ENCODE results near the gene OR51B6. TPM values are rescaled to one million over a fixed set of nuclear protein-coding genes. Genes with fewer than 3 reads are reported as not detected.
A peak's percentile ranks its signal among the peaks of the same experiment; 100 is the strongest.
"Not testable (repeated sequence)": the region's sequence is repeated elsewhere in the genome, so short reads cannot be mapped to it uniquely, and the experiment has no call there.

OR51B6 gene, protein sequence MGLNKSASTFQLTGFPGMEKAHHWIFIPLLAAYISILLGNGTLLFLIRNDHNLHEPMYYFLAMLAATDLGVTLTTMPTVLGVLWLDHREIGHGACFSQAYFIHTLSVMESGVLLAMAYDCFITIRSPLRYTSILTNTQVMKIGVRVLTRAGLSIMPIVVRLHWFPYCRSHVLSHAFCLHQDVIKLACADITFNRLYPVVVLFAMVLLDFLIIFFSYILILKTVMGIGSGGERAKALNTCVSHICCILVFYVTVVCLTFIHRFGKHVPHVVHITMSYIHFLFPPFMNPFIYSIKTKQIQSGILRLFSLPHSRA
- total RNA-seq (not detected), polyA plus RNA-seq (ENCODE audit: insufficient read length in 2 of 2) (not detected)
- long read RNA-seq, donor 1, result 0 reads
- long read RNA-seq, donor 2, result 0 reads
- long read RNA-seq, donor 3, result 0 reads
- long read RNA-seq, donor 4, result 0 reads

DNA sequence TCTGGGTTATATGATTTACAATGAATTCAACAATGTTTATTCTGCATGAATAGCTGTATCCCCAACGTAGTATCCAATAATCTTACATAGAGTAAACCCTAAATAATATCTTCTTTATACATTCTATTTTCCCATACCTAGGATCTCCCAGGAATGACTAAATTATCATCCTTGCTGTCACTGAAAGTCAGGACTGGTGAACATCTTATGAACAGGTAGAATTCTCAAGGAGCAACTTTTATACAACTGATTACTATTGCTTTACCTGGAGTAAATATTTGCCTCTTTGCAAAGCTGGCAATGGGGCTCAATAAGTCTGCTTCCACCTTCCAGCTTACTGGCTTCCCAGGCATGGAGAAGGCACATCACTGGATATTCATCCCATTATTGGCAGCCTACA is at the start of gene OR51B6:
OR51B6 (plus strand) TSS at position 301 of the 400 bp plus-strand sequence; CDS start at position 301, 0 bp downstream.
- no peaks in the 10 kb centered on the region for H3K27me3 ChIP-seq (ENCODE audit: control insufficient read depth, insufficient read depth, low read length)
- no peak within 1 kb of the TSS for H3K27ac ChIP-seq (ENCODE audit: low read depth, low read length)
- no peaks in the 10 kb centered on the region for H3K4me1 ChIP-seq (ENCODE audit: control insufficient read depth, insufficient read depth, low read length)
- no CpG with 5 or more reads among the region's 1 CpG for WGBS (ENCODE audit: insufficient coverage)
- no peaks in the 10 kb centered on the region for H3K9me3 ChIP-seq (ENCODE audit: control insufficient read depth, insufficient read depth, low read length)
- H3K36me3 ChIP-seq (ENCODE audit: control insufficient read depth, insufficient read depth, low read length), result no peaks in the 10 kb centered on the region
- no peak within 1 kb of the TSS for H3K4me3 ChIP-seq (ENCODE audit: low read depth, low read length)
- DNase-seq (ENCODE audit: low read depth in 4 of 6, low spot score in 6 of 6), result no peak

DNA sequence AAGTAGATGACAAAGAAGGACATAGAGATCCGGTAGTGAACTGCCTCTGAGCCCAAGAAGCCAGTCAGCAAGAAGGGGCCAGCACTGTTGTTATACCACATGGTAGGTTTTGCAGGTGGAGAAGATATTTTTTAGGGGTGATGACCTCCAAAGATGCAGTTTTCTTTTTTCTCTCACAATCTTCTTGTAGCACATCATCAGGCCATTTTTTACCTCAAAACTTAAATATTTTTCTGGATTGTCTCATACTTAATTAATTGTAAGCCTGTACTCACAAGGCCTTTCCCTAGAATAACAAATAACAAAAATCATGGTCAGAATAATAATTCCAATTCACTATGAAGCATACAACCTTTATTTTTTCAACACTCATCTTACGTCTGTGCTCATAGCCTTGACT is 49.5 kb upstream of the OR51B6 start, which contains the start of gene OR51B4:
OR51B4 (minus strand) TSS at position 101 of the 400 bp plus-strand sequence; CDS start at position 101, 0 bp downstream.
- Histone ChIP-seq H3K27me3 (ENCODE audit: control insufficient read depth, insufficient read depth, low read length) (no peaks in the 10 kb centered on the region), H3K27ac (ENCODE audit: low read depth, low read length) (no peak within 1 kb of the TSS), H3K9me3 (ENCODE audit: control insufficient read depth, insufficient read depth, low read length) (no peaks in the 10 kb centered on the region), H3K4me1 (ENCODE audit: control insufficient read depth, insufficient read depth, low read length) (no peaks in the 10 kb centered on the region), H3K4me3 (ENCODE audit: low read depth, low read length) (no peak within 1 kb of the TSS), H3K36me3 (ENCODE audit: control insufficient read depth, insufficient read depth, low read length) (no peaks in the 10 kb centered on the region)
- 74% methylated on average over 2 of the region's 2 CpGs for WGBS (ENCODE audit: insufficient coverage)
- no peak for DNase-seq (ENCODE audit: low read depth in 4 of 6, low spot score in 6 of 6)

DNA sequence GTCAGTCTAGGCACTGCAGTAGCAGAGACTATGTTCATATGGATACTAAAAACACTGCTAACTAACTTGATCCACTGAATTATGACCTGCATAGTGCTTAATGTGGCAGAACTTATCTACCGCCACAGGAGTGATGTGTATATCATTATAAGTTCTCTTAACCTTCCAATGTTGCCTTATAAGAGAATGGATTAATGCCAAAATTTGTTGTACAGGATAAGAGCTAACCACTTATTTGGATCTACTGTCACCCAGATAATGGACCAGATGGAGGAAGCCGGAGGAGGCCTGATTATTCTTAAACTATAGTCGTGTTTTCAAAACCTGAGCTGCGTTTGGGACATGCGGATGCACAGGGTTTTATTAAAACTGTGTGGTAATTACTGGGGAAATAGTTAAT is 47.7 kb upstream of the OR51B6 start:
- Histone ChIP-seq H3K4me1 (ENCODE audit: control insufficient read depth, insufficient read depth, low read length) (no peaks in the 10 kb centered on the region), H3K36me3 (ENCODE audit: control insufficient read depth, insufficient read depth, low read length) (no peaks in the 10 kb centered on the region), H3K9me3 (ENCODE audit: control insufficient read depth, insufficient read depth, low read length) (no peaks in the 10 kb centered on the region), H3K27me3 (ENCODE audit: control insufficient read depth, insufficient read depth, low read length) (no peaks in the 10 kb centered on the region), H3K4me3 (ENCODE audit: low read depth, low read length) (no peak overlapping the region), H3K27ac (ENCODE audit: low read depth, low read length) (no peak overlapping the region)
- peak in 1 of 6 donors; percentile 2 for DNase-seq (ENCODE audit: low read depth in 4 of 6, low spot score in 6 of 6)
- no CpG with 5 or more reads among the region's 5 CpGs for WGBS (ENCODE audit: insufficient coverage)

DNA sequence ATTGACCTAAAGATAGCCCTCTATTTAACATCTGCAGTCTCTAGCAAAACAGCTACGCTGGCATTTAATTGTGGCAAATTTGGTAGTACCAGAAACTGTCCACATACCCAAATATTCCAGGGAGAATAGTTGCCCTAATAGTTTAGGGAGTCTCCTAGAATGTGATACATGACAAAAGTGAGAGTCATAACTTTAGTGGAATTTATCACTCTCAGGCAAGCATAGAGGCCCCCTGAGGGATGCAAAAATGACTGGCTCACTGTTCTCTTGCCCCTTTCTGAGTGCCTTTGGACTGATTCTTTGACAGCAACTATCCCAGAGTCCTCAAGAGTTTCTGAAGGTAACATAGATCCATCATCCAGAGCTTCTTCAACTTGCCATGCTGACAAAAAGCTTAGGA is 47.3 kb upstream of the OR51B6 start:
- H3K36me3 ChIP-seq (ENCODE audit: control insufficient read depth, insufficient read depth, low read length), result no peaks in the 10 kb centered on the region
- no peak overlapping the region for H3K4me3 ChIP-seq (ENCODE audit: low read depth, low read length)
- H3K9me3 ChIP-seq (ENCODE audit: control insufficient read depth, insufficient read depth, low read length), result no peaks in the 10 kb centered on the region
- H3K27ac ChIP-seq (ENCODE audit: low read depth, low read length), result no peak overlapping the region
- DNase-seq (ENCODE audit: low read depth in 4 of 6, low spot score in 6 of 6), result no peak
- H3K4me1 ChIP-seq (ENCODE audit: control insufficient read depth, insufficient read depth, low read length), result no peaks in the 10 kb centered on the region
- no CpG with 5 or more reads among the region's 1 CpG for WGBS (ENCODE audit: insufficient coverage)
- H3K27me3 ChIP-seq (ENCODE audit: control insufficient read depth, insufficient read depth, low read length), result no peaks in the 10 kb centered on the region

DNA sequence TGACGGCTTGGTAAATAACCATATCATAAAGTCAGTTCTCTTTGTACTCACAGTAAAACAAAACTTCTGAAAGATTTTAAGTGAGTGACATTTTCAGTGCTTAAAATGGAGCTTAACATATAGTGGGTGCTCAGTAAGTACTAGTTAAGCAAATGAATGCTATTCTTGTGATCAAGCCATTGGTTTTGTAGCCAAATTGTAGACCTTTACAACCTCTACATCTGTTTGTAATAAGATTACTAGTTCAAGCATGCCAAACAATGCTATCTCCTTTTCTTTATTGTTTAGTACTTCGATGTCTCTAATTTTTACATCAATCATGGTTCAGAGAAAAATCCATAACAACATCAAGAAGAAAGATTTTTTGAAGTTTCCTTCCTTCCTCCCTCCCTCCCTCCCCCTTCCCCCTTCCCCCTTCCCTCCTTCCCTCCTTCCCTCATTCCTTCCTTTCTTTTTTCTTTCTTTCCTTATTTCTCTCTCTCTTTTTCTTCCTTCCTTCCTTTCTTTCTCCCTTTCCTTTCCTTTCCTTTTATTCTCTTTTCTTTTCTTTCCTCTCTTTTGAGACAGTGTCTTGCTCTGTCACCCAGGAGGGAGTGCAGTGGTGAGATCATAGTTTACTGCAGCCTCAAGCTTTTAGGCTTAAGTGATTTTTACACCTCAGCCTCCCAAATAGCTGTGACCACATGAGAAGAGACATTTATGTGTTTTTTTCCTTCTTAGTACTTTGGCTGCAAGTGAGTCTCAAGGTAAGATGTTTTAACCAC is 43.9 kb upstream of the OR51B6 start:
- Histone ChIP-seq H3K27ac (ENCODE audit: low read depth, low read length) (no peak overlapping the region), H3K9me3 (ENCODE audit: control insufficient read depth, insufficient read depth, low read length) (no peaks in the 10 kb centered on the region), H3K27me3 (ENCODE audit: control insufficient read depth, insufficient read depth, low read length) (no peaks in the 10 kb centered on the region), H3K36me3 (ENCODE audit: control insufficient read depth, insufficient read depth, low read length) (no peaks in the 10 kb centered on the region), H3K4me3 (ENCODE audit: low read depth, low read length) (no peak overlapping the region), H3K4me1 (ENCODE audit: control insufficient read depth, insufficient read depth, low read length) (no peaks in the 10 kb centered on the region)
- WGBS (ENCODE audit: insufficient coverage), result no CpG with 5 or more reads among the region's 2 CpGs
- DNase-seq (ENCODE audit: low read depth in 4 of 6, low spot score in 6 of 6), result no peak

DNA sequence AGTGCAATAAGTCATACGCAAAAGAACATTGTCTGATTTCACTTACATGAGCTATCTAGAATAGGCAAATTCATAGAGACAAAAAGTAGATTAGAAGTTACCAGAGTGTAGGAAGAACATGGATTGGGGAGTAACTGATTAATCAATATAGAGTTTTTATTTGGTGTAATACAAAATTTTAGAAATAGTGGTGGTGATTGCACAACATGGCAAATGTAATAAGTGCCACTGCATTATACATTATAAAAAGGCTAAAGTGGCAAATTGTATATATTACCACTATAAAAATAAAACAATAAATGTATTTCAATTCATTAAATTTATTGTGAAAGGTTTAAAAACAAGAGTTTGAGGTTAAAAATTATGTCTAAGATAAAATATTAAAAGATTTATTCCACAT is 40.9 kb upstream of the OR51B6 start:
- Histone ChIP-seq H3K27me3 (ENCODE audit: control insufficient read depth, insufficient read depth, low read length) (no peaks in the 10 kb centered on the region), H3K9me3 (ENCODE audit: control insufficient read depth, insufficient read depth, low read length) (no peaks in the 10 kb centered on the region), H3K4me1 (ENCODE audit: control insufficient read depth, insufficient read depth, low read length) (no peaks in the 10 kb centered on the region), H3K36me3 (ENCODE audit: control insufficient read depth, insufficient read depth, low read length) (no peaks in the 10 kb centered on the region), H3K27ac (ENCODE audit: low read depth, low read length) (no peak overlapping the region), H3K4me3 (ENCODE audit: low read depth, low read length) (no peak overlapping the region)
- no peak for DNase-seq (ENCODE audit: low read depth in 4 of 6, low spot score in 6 of 6)
- WGBS (ENCODE audit: insufficient coverage), result no CpG with 5 or more reads among the region's 1 CpG

DNA sequence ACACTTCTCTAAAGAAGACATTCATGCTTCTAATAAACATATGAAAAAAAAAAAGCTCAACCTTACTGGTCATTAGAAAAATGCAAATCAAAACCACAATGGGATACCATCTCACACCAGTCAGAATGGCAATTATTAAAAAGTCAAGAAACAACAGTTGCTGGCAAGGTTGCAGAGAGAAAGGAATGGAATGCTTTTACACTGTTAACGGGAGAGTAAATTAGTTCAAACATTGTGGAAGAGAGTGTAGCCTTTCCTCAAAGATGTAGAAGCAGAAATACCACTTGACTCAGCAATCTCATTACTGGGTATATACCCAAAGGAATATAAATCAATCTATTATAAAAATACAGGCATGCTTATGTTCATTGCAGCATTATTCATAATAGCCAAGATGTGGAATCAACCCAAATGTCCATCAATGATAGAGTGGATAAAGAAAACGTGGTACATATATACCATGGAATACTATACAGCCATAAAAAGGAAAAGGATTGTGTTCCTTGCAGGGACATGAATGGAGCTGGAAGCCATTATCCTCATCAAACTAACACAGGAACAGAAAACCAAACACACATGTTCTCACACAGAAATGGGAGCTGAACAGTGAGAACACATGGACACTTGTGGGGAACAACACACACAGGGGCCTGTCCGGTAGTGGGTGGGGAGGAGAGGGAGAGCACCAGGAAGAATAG is 37.8 kb upstream of the OR51B6 start:
- WGBS (ENCODE audit: insufficient coverage), result no CpG with 5 or more reads among the region's 3 CpGs
- not testable (repeated sequence) for H3K4me3 ChIP-seq (ENCODE audit: low read depth, low read length); DNase-seq (ENCODE audit: low read depth in 4 of 6, low spot score in 6 of 6); H3K9me3 ChIP-seq (ENCODE audit: control insufficient read depth, insufficient read depth, low read length); H3K27ac ChIP-seq (ENCODE audit: low read depth, low read length); H3K4me1 ChIP-seq (ENCODE audit: control insufficient read depth, insufficient read depth, low read length); H3K27me3 ChIP-seq (ENCODE audit: control insufficient read depth, insufficient read depth, low read length); H3K36me3 ChIP-seq (ENCODE audit: control insufficient read depth, insufficient read depth, low read length)

DNA sequence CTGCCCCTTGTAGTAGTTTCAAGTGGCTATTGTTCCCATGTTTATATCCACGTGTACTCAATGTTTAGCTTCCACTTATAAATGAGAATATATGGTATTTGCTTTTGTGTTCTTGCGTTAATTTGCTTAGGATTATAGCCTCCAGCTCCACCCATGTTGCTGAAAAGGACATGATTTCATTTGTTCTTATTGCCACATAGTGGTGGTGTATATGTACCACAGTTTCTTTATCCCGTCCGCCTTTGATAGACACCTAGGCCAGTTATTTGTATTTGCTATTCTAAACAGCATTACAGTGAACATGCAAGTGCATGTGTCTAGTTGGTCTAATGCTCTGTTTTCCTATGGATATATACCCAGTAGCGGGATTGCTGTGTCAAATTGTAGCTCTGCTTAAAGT is 34.0 kb upstream of the OR51B6 start:
- H3K27me3 ChIP-seq (ENCODE audit: control insufficient read depth, insufficient read depth, low read length), result no peaks in the 10 kb centered on the region
- no peaks in the 10 kb centered on the region for H3K4me1 ChIP-seq (ENCODE audit: control insufficient read depth, insufficient read depth, low read length)
- no peaks in the 10 kb centered on the region for H3K36me3 ChIP-seq (ENCODE audit: control insufficient read depth, insufficient read depth, low read length)
- no peak overlapping the region for H3K27ac ChIP-seq (ENCODE audit: low read depth, low read length)
- DNase-seq (ENCODE audit: low read depth in 4 of 6, low spot score in 6 of 6), result no peak
- H3K4me3 ChIP-seq (ENCODE audit: low read depth, low read length), result no peak overlapping the region
- no CpG with 5 or more reads among the region's 5 CpGs for WGBS (ENCODE audit: insufficient coverage)
- no peaks in the 10 kb centered on the region for H3K9me3 ChIP-seq (ENCODE audit: control insufficient read depth, insufficient read depth, low read length)

DNA sequence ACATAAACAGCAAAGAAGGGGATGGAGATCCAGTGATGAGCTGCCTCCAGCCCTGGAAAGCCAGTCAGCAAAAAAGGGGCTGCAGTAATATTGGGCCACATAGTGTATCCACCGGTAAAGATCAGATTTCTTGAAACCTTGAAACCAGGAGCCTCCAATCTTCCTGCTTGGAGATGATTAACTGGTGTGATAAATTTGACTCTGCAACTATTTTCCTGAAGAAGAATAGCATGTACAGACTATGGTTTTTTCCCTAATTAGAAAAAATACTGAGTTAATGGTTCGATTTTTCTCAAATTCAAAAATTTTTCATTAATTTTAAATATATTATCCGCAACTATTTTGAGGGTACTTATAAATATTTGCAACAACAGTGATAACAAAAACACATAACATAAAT is 27.1 kb upstream of the OR51B6 start, which contains the start of gene OR51B2:
OR51B2 (minus strand) TSS at position 101 of the 400 bp plus-strand sequence; CDS start at position 101, 0 bp downstream.
- Histone ChIP-seq H3K27me3 (ENCODE audit: control insufficient read depth, insufficient read depth, low read length) (no peaks in the 10 kb centered on the region), H3K4me1 (ENCODE audit: control insufficient read depth, insufficient read depth, low read length) (no peaks in the 10 kb centered on the region), H3K9me3 (ENCODE audit: control insufficient read depth, insufficient read depth, low read length) (no peaks in the 10 kb centered on the region), H3K27ac (ENCODE audit: low read depth, low read length) (no peak within 1 kb of the TSS), H3K4me3 (ENCODE audit: low read depth, low read length) (no peak within 1 kb of the TSS), H3K36me3 (ENCODE audit: control insufficient read depth, insufficient read depth, low read length) (no peaks in the 10 kb centered on the region)
- no CpG with 5 or more reads among the region's 3 CpGs for WGBS (ENCODE audit: insufficient coverage)
- no peak for DNase-seq (ENCODE audit: low read depth in 4 of 6, low spot score in 6 of 6)

All from spinal cord (tissue), 10 donors.